Measurements from ENCODE around the gene CD40.

DNA sequence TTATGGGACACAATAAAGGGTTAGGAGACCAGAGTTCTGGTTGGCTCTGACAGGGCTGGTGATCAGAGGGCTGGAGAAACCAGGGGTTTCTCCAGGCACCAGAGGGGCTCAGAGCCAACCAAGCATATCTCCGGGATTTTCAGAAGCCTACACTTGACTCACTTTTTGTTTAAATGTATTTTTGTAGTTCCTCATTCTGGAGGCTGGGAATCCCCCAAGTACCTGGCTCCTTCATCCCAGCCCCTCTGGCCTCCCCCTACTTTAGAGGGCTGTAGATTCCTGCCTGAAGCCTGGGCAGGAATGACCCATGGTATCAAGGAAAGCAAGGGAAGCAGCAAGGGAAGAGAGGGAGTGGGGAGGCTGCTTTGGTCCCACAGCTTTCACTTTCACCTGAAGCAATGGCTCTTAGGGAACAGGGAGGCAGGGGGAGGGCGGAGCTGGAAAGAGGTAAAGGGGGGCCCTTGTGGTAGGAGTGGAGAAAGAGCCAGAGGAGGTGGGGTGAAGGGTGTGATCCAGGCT, 973 bp downstream of the CD40 start:
- TF ChIP-seq, protein P1, sequence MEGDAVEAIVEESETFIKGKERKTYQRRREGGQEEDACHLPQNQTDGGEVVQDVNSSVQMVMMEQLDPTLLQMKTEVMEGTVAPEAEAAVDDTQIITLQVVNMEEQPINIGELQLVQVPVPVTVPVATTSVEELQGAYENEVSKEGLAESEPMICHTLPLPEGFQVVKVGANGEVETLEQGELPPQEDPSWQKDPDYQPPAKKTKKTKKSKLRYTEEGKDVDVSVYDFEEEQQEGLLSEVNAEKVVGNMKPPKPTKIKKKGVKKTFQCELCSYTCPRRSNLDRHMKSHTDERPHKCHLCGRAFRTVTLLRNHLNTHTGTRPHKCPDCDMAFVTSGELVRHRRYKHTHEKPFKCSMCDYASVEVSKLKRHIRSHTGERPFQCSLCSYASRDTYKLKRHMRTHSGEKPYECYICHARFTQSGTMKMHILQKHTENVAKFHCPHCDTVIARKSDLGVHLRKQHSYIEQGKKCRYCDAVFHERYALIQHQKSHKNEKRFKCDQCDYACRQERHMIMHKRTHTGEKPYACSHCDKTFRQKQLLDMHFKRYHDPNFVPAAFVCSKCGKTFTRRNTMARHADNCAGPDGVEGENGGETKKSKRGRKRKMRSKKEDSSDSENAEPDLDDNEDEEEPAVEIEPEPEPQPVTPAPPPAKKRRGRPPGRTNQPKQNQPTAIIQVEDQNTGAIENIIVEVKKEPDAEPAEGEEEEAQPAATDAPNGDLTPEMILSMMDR (IDR thresholded peaks at IDR 0.05), result no peak
- no peak for TF ChIP-seq ZFX (IDR thresholded peaks at IDR 0.05; ENCODE audit: borderline replicate concordance)
